GM18520 (cell line): ENCODE results near the gene NDUFA11.

Source experiments
- ATAC-seq: cut with Tn5 transposase; IDR thresholded peaks from one replicate; pipeline ENCODE4 v1.9.1; 2021; ENCODE audit not compliant: unreplicated experiment

The NDUFA11 gene

DNA sequence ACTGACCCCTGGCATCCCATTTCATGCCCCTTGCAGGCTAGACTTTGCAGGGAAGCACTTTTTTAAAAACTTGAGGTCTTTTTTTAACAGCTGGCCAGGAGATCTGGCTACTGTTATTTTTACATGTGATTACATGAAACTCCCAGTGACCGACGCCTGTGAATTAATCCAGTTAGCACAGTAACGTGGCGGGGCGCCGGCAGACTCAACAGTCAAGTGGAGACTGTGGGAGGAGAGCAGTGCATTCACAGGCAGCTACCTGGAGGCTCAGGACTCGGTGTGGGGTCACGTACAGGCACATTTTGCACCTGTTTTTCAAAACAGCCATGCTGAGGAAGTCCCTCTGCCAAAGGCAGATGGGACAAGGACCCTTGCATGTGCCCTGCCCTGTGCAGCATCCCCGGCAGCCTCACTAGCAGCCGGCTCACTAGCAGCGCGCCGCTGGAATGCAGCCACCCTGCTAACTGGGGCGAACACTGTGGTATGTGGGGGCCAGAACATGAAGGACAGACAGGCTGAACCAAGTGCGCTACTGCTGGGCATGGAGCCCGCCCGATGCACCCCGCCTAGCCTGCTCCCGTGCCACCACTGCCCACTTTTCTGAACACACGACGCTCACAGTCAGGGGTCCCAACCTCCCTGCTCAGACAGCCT lies 29.1 kb upstream of the NDUFA11 start:
- ATAC-seq = no peak

DNA sequence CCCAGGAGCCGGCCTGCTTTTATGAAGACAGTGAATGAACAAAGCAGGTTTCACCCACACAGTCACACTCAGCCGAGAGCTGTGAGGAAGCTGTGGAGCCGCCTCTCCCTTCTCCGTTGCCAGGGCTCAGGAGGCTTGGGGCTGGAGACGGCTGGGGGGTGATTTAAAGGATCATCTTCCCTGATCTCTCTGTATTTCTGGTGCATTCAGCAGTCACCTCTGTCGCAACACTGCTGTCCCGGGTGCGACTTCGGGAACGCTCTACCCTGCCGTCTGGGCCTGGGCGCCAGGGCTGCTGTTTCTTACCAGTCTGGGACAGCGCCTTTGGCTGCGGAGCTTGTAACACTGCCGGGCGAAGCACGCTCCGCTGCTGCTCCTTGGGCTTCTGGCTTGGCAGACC lies 28.6 kb upstream of the NDUFA11 start:
- no peak for ATAC-seq

DNA sequence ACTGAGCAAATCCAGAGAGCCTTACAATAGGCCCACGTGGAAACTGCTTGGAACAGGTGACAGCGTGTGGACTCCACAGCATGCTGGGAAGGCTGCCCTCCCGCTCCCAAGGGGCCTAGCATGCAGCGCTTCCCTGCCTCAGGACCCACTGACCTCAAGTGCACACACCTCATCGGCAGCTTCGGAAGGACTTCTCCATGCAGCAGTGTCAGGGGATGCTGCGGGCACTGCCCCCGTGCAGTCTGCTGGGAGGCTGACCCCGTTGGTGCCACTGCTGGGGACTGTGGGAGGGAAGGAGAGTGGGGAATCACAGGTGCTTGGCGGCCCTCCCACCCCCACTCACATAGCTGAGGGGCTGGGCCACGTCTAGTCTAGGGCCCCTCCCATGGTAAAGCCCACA lies 27.7 kb upstream of the NDUFA11 start:
- ATAC-seq = no peak

GRCh38 chr19:5929625-5930024 lies 26.0 kb upstream of the NDUFA11 start:
- ATAC-seq = no peak

DNA sequence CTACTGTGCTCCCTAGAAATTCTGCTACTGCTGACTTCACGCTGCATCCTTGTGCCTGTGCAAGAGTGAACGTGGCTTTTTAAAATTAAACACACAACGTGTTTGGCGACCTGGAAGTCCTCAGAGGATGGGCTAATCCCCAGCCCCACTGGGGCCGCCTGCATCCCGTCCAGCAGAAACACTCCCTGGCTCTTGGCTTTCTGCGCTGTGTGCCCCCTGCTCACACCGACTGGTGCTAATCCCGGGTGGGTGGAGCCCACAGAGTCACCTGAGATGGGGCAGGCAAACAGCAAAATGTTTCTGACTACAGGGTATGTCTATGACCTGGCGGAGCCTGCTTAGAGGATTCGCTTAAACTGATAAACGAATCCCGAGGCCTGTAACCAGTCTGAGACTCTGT lies 25.6 kb upstream of the NDUFA11 start:
- no peak for ATAC-seq

DNA sequence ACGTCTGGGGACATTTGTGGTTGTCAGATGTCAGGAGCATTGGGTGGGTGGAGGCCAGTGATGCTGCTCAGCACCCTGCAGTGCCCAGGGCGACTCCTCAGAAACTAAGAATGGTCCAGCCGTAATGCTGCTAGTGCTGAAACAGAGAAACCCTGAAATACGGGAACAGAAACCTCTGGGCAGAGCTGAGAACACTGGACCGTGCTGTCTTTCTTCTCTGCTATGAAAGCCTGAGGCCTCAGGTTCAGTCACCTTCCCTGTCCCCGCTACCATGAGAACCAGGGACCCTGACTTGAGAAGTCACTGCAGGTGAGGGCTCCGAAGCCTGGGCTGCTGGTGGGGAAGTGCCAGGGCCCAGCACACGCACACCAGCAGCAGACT lies 23.8 kb upstream of the NDUFA11 start:
- ATAC-seq = no peak

- ATAC-seq = no peak
Measured at GRCh38 chr19:5926641-5927440, 23.3 kb upstream of the NDUFA11 start.

DNA sequence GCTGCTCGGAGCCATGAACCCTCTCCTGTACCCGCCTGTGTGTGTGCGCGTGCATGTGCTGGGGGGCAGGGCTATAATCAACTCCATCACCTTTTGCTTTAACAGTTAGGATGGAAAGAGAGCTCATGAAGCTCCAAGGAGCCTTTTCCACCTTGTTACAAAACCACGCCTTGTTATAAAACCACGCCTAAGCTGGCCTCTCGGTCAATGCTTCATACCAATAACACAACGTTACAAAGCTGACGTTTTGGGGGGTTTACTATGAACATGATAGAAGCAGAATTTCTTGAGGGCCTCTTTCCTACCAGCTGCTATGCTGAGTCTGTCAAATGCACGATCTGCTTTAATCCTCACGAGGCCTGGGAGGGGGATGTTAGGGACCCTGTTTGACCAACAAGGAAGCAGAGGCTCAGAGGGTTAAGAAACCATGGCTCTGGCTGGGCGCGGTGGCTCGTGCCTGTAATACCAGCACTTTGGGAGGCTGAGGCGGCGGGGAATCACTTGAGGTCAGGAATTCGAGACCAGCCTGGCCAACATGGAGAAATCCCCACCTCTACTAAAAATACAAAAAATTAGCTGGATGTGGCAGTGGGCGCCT lies 22.3 kb upstream of the NDUFA11 start:
- ATAC-seq = no peak

DNA sequence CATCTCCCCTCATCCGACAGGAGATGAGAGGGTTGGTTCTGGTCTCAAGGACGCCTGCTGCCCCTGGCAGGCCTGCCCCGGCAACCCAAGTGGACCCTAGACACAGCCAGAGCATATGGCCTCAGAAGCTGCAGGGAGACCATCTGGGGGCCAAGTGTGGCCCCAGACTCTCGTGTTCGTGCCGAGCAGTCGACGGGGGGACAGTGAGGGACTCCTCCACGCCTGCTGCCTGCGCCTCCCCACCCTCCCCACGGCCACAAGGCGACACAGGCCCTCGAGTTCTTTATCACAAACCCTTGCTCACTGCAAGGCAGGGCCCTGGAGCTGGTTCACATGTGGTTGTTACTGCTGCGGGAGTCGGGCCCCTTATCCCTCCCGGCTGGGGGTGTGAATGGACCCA lies 19.8 kb upstream of the NDUFA11 start:
- ATAC-seq = no peak

DNA sequence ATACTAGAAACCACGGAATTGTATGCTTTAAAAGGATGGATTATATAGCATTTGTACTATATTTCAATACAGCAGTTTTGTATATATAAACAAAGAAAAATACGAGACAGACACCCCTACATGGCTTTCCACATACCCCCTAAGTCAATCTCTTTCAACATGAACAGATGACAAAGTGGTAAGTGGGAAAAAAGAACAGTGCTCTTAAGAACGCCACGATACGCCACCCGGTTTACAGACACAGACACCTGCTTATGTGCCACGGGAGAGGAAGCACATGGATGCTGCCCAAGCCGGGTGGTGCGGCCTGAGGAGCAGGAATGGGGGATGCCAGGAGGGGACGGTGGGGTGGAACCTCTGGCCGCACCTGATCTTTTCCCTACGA lies 18.6 kb upstream of the NDUFA11 start:
- no peak for ATAC-seq

GRCh38 chr19:5921516-5922160 lies 18.0 kb upstream of the NDUFA11 start:
- ATAC-seq = no peak

GRCh38 chr19:5918463-5919079 lies 15.0 kb upstream of the NDUFA11 start:
- ATAC-seq = no peak

DNA sequence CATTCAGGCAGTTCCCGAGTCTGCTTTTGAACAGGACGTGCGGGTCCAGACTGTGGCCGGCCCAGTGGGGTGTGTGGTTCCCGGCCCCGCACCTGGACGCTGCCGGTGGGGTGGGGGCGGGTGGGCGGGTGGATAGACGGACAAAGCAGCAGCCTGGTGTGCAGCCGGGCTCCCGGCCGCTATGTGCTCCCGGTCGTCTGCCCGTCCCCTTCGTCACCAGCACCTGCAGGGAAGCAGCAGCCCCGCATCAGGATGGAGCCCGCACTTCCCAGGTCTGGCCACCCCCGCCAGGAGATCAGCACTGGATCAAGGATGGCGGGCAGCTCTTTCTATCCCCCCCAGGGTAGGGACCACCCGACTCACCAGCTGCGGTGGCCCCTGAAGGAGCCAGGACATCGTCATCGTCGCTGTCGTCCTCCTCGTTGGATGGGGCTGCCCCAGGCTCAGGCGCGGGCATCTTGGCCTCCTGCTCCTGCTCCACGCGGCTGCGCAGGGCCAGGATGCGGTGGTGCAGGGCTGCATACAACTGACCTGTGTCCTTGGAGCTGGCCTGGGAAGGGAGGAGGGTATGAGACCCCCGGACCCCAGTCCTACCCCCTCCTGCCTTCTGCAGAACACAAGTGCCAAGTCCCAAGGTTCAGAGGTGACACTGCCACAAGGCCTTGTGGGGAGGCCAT lies 14.0 kb upstream of the NDUFA11 start:
- ATAC-seq = no peak

DNA sequence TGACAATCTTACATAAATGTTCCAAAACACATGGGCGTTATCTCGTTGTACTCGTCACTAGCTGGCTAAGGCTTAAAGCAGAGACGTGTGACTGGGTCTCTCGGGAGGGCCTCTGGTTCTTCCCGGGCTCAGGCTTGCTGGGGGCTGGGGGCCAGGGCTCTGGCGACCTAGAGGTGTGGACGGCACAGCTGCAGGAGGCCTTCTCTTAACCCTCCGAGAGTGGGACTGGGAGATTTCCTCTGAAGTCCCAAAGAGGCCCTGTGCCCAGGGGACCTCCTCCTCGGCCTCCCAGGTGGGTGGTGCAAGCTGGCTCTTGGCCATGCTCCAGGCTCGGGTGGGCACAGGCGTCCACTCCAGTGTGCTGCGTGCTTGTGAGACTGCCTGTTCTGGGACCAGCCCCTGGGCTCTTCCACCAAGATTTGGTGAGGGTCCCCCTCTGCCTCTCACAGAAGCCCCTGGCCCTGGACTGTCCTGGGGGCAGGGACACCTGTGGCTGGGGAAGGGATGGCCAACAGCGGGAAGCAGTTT lies 12.7 kb upstream of the NDUFA11 start:
- no peak for ATAC-seq

DNA sequence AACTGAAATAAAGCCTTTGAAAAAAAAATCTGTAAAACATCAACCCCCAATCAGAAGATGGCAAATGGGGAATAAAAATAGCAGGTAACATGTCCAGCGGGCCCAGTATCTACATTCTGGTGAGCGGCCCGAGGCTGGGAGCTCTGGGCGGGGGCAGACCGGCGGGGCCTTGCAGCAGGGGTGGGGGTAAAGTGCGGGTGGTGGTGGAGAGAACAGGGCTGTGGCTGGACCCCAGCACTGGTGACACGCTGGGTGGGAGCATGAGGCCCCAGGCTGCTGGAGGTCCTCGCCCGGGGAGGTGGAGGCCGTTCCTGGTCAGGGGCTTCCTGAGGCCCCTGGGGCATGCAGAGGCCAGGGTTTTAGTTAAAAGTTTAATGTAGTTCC lies 12.2 kb upstream of the NDUFA11 start:
- ATAC-seq = no peak

DNA sequence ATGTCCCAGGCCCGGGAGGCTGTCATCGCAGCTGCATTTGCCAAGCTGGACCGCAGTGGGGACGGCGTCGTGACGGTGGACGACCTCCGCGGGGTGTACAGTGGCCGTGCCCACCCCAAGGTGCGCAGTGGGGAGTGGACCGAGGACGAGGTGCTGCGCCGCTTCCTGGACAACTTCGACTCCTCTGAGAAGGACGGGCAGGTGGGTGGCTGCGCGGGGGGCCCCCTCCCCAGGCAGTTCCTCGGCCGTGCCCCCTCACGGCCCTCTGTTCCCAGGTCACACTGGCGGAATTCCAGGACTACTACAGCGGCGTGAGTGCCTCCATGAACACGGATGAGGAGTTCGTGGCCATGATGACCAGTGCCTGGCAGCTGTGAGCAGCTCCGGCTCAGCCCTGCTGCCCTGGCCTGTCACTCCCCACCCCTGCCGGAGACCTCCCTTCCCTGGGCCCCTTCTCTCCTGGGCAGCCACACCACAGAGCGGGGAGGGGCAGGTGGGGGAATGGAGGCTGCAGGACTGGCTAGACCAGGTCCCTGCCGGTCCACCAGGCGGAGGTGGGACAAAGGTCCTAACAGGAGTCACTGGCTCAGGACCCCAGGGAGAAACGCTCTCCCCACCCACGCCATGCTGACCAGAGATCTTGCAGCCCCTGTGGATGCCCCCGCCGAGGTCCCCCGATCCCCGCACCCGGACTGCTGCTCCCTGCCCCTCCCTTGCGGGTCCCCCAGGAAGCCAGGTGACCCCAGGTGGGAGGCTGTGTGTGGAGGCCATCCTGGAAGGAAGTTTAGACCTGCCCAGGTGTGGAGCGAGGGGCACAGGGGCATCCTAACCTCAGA lies 11.6 kb upstream of the NDUFA11 start:
- ATAC-seq = no peak

GRCh38 chr19:5914358-5914774 lies 10.8 kb upstream of the NDUFA11 start:
- ATAC-seq = no peak

DNA sequence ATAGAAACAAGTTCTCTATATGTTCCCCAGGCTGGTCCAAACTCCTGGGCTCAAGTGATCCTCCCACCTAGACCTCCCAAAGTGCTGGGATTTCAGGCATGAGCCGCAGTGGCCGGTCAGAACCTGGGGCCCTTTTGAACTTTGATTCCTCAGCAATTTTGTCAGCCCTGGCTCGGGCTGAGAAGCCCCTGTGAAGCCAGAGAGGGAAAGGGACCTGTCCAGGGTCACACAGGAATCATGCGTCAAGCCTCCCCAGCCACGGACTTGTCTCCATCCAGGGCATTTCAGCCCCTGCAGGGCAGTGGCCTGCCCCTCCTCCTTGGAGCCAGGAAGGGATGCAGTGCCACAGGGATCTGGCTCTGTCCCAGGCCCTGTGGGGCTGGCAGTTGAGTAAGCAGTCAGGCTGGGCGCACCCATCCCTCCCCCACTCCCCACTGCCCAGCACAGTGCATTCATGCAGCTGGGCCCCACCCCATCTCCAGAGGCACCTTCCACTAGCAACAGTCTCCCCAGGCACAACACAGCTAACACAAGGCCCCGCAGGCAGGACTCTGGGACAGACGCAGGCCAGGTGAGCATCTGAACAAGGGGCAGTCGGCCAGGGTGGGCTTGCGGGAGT lies 10.3 kb upstream of the NDUFA11 start, which contains the start of gene CAPS:
TSS of gene CAPS (plus strand) at position 516 of the 619 bp plus-strand sequence. CDS start 153 bp downstream, outside the sequence.
- ATAC-seq = no peak

- ATAC-seq = no peak
Measured at GRCh38 chr19:5911366-5911765, 7.8 kb upstream of the NDUFA11 start.
